Neural progenitor cell (in vitro differentiated cells): ENCODE results near the gene MEGF10.

Experiments
- CTCF ChIP-seq: fragments of 200-600 bp; sonication (generic); IDR thresholded peaks from 2 replicates; pipeline ENCODE4 v1.5.1; 2017; ENCODE audit warnings: antibody characterized with exemption, mild to moderate bottlenecking
- EZH2phosphoT487 ChIP-seq: fragments of 200-600 bp; sonication (generic); IDR thresholded peaks from 2 replicates; pipeline ENCODE4 v1.6.1; 2017; ENCODE audit warnings: antibody characterized with exemption

- TF ChIP-seq CTCF (no peak), EZH2phosphoT487 (no peak)
These were observed 84.5 kb downstream of the MEGF10 start for GRCh38 chr5:127375124-127375523.
